GM06990 (cell line): ENCODE measurements around the gene ABCC10.
"Not testable (repeated sequence)": the region's sequence is repeated elsewhere in the genome, so short reads cannot be mapped to it uniquely, and the experiment has no call there.

Experiments used
- DNase-seq: peaks from one replicate; pipeline ENCODE4 v3.0.0-alpha.2; 2011; ENCODE audit not compliant: insufficient read length; ENCODE audit errors: extremely low read depth
- H3K27me3 ChIP-seq: replicated peaks from 2 replicates; pipeline ENCODE4 v1.6.0; 2011; ENCODE audit warnings: low read length; ENCODE audit not compliant: control insufficient read depth, insufficient read depth
- H3K36me3 ChIP-seq: 2 replicates; pipeline ENCODE4 v1.5.1; 2011; ENCODE audit warnings: low read length; ENCODE audit not compliant: control insufficient read depth, insufficient read depth
- H3K4me3 ChIP-seq: replicated peaks from 2 replicates; pipeline ENCODE4 v1.5.1; 2011; ENCODE audit warnings: low read depth, mild to moderate bottlenecking, control low read depth, low read length
- TF ChIP-seq, protein P1 (sequence below): IDR thresholded peaks from 2 replicates; pipeline ENCODE4 v1.5.1; 2011; ENCODE audit warnings: low read length, control low read depth, mild to moderate bottlenecking, inconsistent platforms; ENCODE audit not compliant: insufficient read depth, poor library complexity, severe bottlenecking

ABCC10 gene

DNA sequence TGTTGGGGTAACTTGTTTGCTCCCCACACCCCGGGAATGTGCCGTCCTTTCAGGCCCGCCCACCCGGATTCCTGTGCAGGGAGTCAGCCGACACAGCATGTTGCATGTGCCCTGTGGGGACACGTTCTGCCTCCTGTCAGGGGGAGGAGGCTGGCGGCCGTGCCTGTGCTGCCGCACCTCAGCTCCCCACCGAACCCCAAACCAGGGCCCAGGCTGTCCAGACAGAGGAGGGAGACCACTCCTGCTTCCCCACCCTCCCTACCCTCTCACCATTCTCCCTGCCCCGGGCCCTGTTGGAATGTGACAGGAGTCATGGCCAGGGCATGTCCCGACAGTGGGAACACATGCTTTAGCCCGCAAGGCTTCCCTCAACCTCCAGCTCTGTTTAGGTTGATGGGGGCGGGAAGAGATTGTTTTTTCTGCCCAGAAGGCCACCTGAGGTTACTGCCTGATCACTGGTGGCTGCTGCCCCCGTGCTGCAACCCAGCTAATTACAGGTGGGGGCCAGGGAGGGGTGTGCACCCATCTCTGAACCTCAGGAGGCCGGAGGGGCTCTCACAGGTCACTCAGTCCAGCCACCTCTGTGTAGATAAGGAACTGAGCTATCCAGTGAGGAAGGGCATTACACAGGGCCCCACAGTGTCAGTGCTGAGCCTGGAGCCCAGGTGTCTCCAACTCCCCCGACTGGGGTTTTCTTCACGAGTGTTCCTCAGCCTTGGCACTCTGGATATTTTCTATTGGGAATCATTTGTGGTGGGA lies 69.2 kb downstream of the ABCC10 start:
- DNase-seq, result no peak
- H3K4me3 ChIP-seq, result no peak overlapping the region
- TF ChIP-seq, protein P1, sequence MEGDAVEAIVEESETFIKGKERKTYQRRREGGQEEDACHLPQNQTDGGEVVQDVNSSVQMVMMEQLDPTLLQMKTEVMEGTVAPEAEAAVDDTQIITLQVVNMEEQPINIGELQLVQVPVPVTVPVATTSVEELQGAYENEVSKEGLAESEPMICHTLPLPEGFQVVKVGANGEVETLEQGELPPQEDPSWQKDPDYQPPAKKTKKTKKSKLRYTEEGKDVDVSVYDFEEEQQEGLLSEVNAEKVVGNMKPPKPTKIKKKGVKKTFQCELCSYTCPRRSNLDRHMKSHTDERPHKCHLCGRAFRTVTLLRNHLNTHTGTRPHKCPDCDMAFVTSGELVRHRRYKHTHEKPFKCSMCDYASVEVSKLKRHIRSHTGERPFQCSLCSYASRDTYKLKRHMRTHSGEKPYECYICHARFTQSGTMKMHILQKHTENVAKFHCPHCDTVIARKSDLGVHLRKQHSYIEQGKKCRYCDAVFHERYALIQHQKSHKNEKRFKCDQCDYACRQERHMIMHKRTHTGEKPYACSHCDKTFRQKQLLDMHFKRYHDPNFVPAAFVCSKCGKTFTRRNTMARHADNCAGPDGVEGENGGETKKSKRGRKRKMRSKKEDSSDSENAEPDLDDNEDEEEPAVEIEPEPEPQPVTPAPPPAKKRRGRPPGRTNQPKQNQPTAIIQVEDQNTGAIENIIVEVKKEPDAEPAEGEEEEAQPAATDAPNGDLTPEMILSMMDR, result peak; percentile 53

DNA sequence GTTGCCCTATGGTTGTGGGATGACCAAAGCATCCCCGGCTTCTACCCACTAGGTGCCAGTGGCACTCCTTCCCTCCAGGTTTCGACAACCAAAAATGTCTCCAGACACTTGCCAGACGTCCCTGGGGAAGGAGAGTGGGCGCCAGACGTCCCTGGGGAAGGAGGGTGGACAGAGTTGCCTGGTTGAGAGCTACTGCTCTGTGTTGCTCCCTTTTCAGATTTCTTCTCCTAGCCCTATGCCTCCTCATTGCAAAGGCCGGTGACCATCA lies 69.7 kb downstream of the ABCC10 start:
- H3K36me3 ChIP-seq, result peaks cover 22% of the 10 kb centered on the region
- no peak overlapping the region for H3K4me3 ChIP-seq
- no peaks in the 10 kb centered on the region for H3K27me3 ChIP-seq
- TF ChIP-seq, protein P1, result no peak
- no peak for DNase-seq

More for the DNA sequence above, 69.2 kb downstream of the ABCC10 start:
- Histone ChIP-seq H3K36me3 (peaks cover 22% of the 10 kb centered on the region), H3K27me3 (no peaks in the 10 kb centered on the region)

DNA sequence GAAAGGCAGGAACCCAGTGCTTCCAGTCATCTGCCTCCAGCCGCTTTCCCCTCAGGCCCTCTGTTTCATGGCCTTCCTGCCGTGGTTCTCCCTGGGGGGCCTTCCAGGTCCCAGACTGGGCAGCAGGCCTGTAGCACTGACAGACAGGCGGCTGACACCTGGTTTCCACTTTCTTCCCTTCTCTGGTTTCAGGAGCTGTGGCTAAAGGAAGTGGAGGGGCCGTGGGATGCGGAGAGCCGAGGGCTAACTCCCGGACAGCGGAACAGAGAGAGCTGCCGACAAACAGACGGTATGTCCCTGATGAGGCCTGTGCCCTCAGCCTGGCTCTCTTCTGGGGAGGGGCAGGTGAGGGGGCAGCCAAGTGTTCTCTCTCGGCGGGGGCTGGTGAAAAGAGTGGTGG lies 70.3 kb downstream of the ABCC10 start:
- Histone ChIP-seq H3K36me3 (peaks cover 25% of the 10 kb centered on the region), H3K27me3 (no peaks in the 10 kb centered on the region), H3K4me3 (no peak overlapping the region)
- DNase-seq, result no peak
- TF ChIP-seq, protein P1, result no peak

DNA sequence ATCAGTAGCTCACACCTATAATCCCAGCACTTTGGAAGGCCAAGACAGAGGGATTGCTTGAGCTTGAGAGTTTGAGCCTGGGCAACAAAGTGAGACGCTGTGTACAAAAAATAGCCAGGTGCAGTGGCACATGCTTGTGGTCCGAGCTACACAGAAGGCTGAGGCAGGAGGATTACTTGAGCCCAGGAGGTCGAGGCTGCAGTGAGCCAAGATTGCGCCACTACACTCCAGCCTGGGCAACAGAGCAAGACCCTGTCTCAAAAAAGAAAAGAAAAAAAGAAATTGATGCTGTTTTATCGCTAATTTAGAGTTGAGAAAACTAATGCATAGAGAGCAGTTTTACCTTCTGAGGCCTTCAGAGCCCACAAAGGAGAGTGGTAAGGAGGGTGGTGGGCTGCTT lies 71.0 kb downstream of the ABCC10 start:
- not testable (repeated sequence) for H3K27me3 ChIP-seq, DNase-seq, H3K4me3 ChIP-seq
- peaks cover 28% of the 10 kb centered on the region for H3K36me3 ChIP-seq

DNA sequence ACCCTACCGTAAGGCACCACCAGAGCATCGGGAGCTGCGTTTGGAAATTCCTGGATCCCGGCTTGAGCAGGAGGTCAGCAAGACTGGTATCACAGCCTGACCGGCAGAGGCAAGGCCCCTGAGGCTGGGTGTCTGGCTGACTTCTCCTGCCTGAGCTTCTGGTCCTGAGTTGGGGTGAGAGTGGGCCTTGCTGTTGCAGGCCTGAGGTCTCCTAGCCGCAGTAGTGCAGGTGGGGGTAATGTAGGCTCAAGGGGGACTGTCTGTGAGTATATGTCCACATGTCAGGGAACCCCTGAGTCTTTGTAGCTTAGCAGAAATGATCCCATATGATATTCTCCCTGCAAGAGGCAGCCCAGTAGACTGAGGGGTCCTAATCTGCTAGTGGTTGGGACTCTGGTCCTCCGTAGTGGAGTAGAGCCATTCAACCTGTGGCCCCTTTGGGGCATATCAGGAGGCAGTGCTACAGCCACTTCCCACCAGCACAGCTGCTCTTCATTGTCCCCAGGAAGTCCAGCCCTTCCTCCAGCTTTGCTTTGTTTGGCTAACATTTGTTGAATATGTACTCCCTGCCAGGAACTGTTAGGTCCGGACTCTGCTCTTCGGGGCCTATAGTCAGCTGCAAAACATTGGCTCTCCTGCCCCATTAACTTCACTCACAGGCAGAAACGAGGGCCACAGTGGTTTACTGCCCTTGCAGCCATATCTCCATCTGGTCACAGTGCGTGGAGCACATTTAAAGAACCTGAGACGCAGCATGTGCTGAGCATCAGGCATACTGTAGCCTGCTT lies 71.9 kb downstream of the ABCC10 start:
- Histone ChIP-seq H3K4me3 (no peak overlapping the region), H3K27me3 (no peaks in the 10 kb centered on the region), H3K36me3 (peaks cover 32% of the 10 kb centered on the region)
- TF ChIP-seq, protein P1, result no peak
- no peak for DNase-seq
